Measurements from ENCODE around the gene GPC6. TPM values are rescaled to one million over a fixed set of nuclear protein-coding genes. Genes with fewer than 3 reads are reported as not detected.

Gene GPC6
- total and polyA plus RNA-seq, 9 of the 15 experiments (the other 6 are each of a cell fraction or from before 2014, with no cell fraction given), result under 0.01 to 0.20 (median 0.01) TPM; not detected in 4

GRCh38 chr13:94419304-94419924, 1192.8 kb downstream of the GPC6 start (continued):
- TF ChIP-seq CEBPZ (IDR thresholded peaks at IDR 0.05; ENCODE audit: borderline replicate concordance, low read depth, low read length), result no peak

GRCh38 chr13:94419925-94420305, 1193.3 kb downstream of the GPC6 start:
- no peak for DNase-seq (ENCODE audit: extremely low read depth in 1 of 4, low spot score in 3 of 4)
- no peak overlapping the region for H3K4me2 ChIP-seq (ENCODE audit: insufficient read depth, low read length)
- H3K9me1 ChIP-seq (ENCODE audit: control insufficient read depth, insufficient read depth, low read length), result no peaks in the 10 kb centered on the region
- no peaks in the 10 kb centered on the region for H3K79me2 ChIP-seq (ENCODE audit: control insufficient read depth, insufficient read depth, low read length)
- H3K27me3 ChIP-seq (ENCODE audit: control insufficient read depth in 2 of 2, insufficient read depth in 2 of 2, low read length in 2 of 2), result no peaks in the 10 kb centered on the region
- no peaks in the 10 kb centered on the region for H4K20me1 ChIP-seq (replicated peaks; ENCODE audit: control insufficient read depth, insufficient read depth, low read length)
- intact Hi-C loops (cut with micrococcal nuclease) (no loop called here), in situ Hi-C loops (cut with MboI) (no loop called here)
- ChIA-PET CTCF (ENCODE audit: low intra/inter-chr PET ratio) (interaction anchor here (0.6 to 0.7 kb wide), 2 partner anchors 304 to 580 kb away, joined by 3 to 6 read pairs; no protein-coding TSS in a partner anchor), POLR2A (no interaction called here)
- no peaks in the 10 kb centered on the region for H3K36me3 ChIP-seq (ENCODE audit: control insufficient read depth, insufficient read depth, low read length)
- no peak overlapping the region for H3K9ac ChIP-seq (ENCODE audit: insufficient read depth in 1 of 2, low read depth in 2 of 2, low read length in 2 of 2)
- 0% methylated on average over 1 of the region's 1 CpG for WGBS (ENCODE audit: insufficient coverage, low coverage, missing lambda C conversion rate)
- no TSS peak for BruUV-seq (replicated peaks)
- H3K9me3 ChIP-seq (replicated peaks; ENCODE audit: control insufficient read depth, insufficient read depth, low read depth, low read length), result no peaks in the 10 kb centered on the region
- no peaks in the 10 kb centered on the region for H3K4me1 ChIP-seq (replicated peaks in 1 of 2; ENCODE audit: control insufficient read depth in 2 of 2, insufficient read depth in 2 of 2, low read length in 2 of 2)
- FAIRE-seq, result no peak
- no peak overlapping the region for H2AFZ ChIP-seq (ENCODE audit: low read depth, low read length)
- no peak overlapping the region for H3K4me3 ChIP-seq
- no peak for TF ChIP-seq MECOM (CRISPR knock-in tag; IDR thresholded peaks at IDR 0.05)
- TF ChIP-seq SIRT6 (IDR thresholded peaks at IDR 0.05; ENCODE audit: low read depth, low read length), result no peak
- no peak for TF ChIP-seq ID3 (CRISPR knock-in tag; IDR thresholded peaks at IDR 0.05)
- no peak for TF ChIP-seq ID3 (tag; IDR thresholded peaks at IDR 0.05)
- TF ChIP-seq E2F6 (IDR thresholded peaks at IDR 0.05; ENCODE audit: borderline replicate concordance in 1 of 2, extremely low read depth in 1 of 2, insufficient read depth in 1 of 2, insufficient read length in 1 of 2, low read depth in 1 of 2, low read length in 1 of 2, poor library complexity in 1 of 2, severe bottlenecking in 1 of 2), result no peak
- no peak for TF ChIP-seq ZBTB5 (IDR thresholded peaks at IDR 0.05)
- TF ChIP-seq PPARD (CRISPR knock-in tag; IDR thresholded peaks at IDR 0.05), result no peak
- TF ChIP-seq TSC22D4 (tag; IDR thresholded peaks at IDR 0.05), result no peak
- no peak for ATAC-seq
- no peak overlapping the region for H3K27ac ChIP-seq (ENCODE audit: extremely low read depth, low read depth, low read length)
